Stimulated activated CD4-positive, alpha-beta T cell treated with anti-CD3 and anti-CD28 coated beads, TNF-alpha, amount 100 ng/mL, for 4 hours (primary cell): ENCODE results near the gene ASB10.

Experiments
- DNase-seq, 3 experiments: peaks; one replicate each; pipeline ENCODE4 v3.0.0-alpha.2; 2020; ENCODE audit warnings: low read depth in 3 of 3

The ASB10 gene

GRCh38 chr7:151186640-151187408 is at the start of gene ASB10:
Gene ASB10 (minus strand): TSS chr7:151187250. CDS start chr7:151187130, 120 bp downstream.
- DNase-seq: no peak

- DNase-seq: no peak
These were observed 49.4 kb upstream of the ASB10 start for GRCh38 chr7:151236406-151236805.

GRCh38 chr7:151235091-151235787 is 48.2 kb upstream of the ASB10 start:
- no peak for DNase-seq

GRCh38 chr7:151233804-151234203 is 46.8 kb upstream of the ASB10 start:
- DNase-seq: no peak

GRCh38 chr7:151232917-151233701 is 46.1 kb upstream of the ASB10 start:
- DNase-seq: peak; percentile 54 to 62 (median 61)

- peak; percentile 75 to 78 (median 76) for DNase-seq
These were observed 45.3 kb upstream of the ASB10 start, which contains the start of gene CHPF2 for GRCh38 chr7:151232091-151232916. Gene CHPF2 (plus strand): TSS chr7:151232483. CDS start chr7:151234012, 1,529 bp downstream.

- no peak for DNase-seq
These were observed 44.0 kb upstream of the ASB10 start for GRCh38 chr7:151231080-151231479.

- DNase-seq: no peak
These were observed 42.2 kb upstream of the ASB10 start for GRCh38 chr7:151229249-151229648.

GRCh38 chr7:151228024-151228866 is 41.2 kb upstream of the ASB10 start:
- DNase-seq: no peak

GRCh38 chr7:151226875-151227782 is 40.1 kb upstream of the ASB10 start, which contains the start of gene ABCF2:
Gene ABCF2 (minus strand): TSS chr7:151227205. CDS start chr7:151226458, 747 bp downstream.
- DNase-seq: peak; percentile 94 to 97 (median 97)

GRCh38 chr7:151226560-151226874 is 39.5 kb upstream of the ASB10 start:
- no peak for DNase-seq

GRCh38 chr7:151225948-151226510 is 39.0 kb upstream of the ASB10 start:
- no peak for DNase-seq

- DNase-seq: no peak
These were observed 36.7 kb upstream of the ASB10 start for GRCh38 chr7:151223728-151224127.

GRCh38 chr7:151218170-151218569 is 31.1 kb upstream of the ASB10 start:
- no peak for DNase-seq

- no peak for DNase-seq
These were observed 28.3 kb upstream of the ASB10 start for GRCh38 chr7:151215396-151215795.

GRCh38 chr7:151213826-151214225 is 26.8 kb upstream of the ASB10 start:
- no peak for DNase-seq

- no peak for DNase-seq
These were observed 25.6 kb upstream of the ASB10 start for GRCh38 chr7:151212626-151213025.

- no peak for DNase-seq
These were observed 24.2 kb upstream of the ASB10 start for GRCh38 chr7:151211155-151211772.
